ENCODE data around the gene AQR. TPM values are rescaled to one million over a fixed set of nuclear protein-coding genes. Genes with fewer than 3 reads are reported as not detected.
A peak's percentile ranks its signal among the peaks of the same experiment; 100 is the strongest.

The AQR gene
- total and polyA plus RNA-seq, 2 of the 13 experiments (the other 11 are each of a cell fraction or from before 2014, with no cell fraction given): 18.7 to 31.3 TPM

DNA sequence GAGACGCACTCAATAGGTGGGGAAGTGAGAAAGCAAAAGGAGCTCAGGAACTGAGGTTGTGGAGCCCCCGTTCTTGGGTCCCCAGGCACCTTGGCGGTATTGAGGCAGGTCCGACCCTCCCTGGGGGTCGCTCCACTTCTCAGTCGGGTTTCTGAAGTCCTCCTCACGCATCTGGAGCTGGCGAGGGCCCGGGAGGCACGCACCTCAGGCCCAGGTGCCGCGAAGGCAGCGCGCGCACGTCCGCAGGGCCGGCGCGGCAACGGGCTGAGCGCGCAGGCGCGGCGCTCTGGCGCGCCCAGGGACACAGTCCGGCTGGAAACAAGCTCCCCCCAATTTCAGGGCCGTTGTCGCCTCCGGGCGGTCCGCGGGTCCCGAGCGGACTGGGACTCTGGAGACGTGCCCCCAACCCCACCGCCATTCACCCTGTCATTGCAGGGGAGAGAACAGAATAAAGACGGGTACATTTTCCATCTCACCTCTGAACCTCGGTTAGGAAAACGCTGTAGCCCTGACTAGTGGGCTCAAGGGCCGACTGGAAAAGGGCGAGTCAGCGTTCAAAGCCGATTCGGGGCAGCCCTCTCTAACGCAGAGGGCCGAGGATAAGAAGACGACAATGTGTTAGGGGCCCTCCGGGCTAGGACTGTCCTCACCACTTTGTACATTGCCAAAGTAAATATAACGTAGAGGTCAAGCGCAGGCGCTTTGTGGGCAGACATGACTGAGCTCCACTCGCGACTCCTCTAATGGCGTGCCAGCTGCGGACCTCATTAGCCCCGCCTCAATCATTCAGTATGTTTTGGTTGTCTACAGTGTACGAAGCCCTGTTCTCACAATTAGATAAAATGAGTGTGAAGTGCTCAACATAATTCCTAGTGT is 18.7 kb upstream of the AQR start, which contains the start of gene ZNF770 (continued):
- TF ChIP-seq ZEB1 (IDR thresholded peaks at IDR 0.05; ENCODE audit: insufficient replicate concordance, low read depth) (peak; percentile 42), TCF12 (IDR thresholded peaks at IDR 0.05) (no peak), TCF12 (CRISPR knock-in tag; IDR thresholded peaks at IDR 0.05) (peak; percentile 91; the same call in 1 of the 2 replicates), HNF4G (IDR thresholded peaks at IDR 0.05; ENCODE audit: borderline replicate concordance, low read depth, low read length) (peak; percentile 54; the same call in 1 of the 2 replicates), HNF4G (CRISPR knock-in tag; IDR thresholded peaks at IDR 0.05; ENCODE audit: borderline replicate concordance, low read depth) (peak; percentile 58; the same call in 1 of the 2 replicates), MEIS2 (CRISPR knock-in tag; IDR thresholded peaks at IDR 0.05) (peak; percentile 65; the same call in 1 of the 2 replicates), MED8 (CRISPR knock-in tag; IDR thresholded peaks at IDR 0.05; ENCODE audit: insufficient replicate concordance) (peak; percentile 42), ZNF367 (CRISPR knock-in tag; IDR thresholded peaks at IDR 0.05; ENCODE audit: borderline replicate concordance) (peak; percentile 24; the same call in 1 of the 2 replicates), HMG20A (CRISPR knock-in tag; IDR thresholded peaks at IDR 0.05; ENCODE audit: borderline replicate concordance) (0 out of 2 replicates have a peak, but pooled peaks have one; percentile 10), ZNF329 (CRISPR knock-in tag; IDR thresholded peaks at IDR 0.05; ENCODE audit: low read depth) (peak; percentile 79), ZNF709 (CRISPR knock-in tag; IDR thresholded peaks at IDR 0.05) (peak; percentile 93; the same call in 1 of the 2 replicates), ZNF550 (CRISPR knock-in tag; IDR thresholded peaks at IDR 0.05; ENCODE audit: borderline replicate concordance) (no peak; the same call in 1 of the 2 replicates), IKZF1 (IDR thresholded peaks at IDR 0.05) (no peak), SIN3A (IDR thresholded peaks at IDR 0.05; ENCODE audit: borderline replicate concordance, low read depth, low read length) (peak; percentile 52; the same call in 1 of the 2 replicates), PCBP1 (IDR thresholded peaks at IDR 0.05; ENCODE audit: borderline replicate concordance, low read depth, low read length) (no peak), SIN3B (IDR thresholded peaks at IDR 0.05; ENCODE audit: low read length) (peak; percentile 82), ZNF644 (CRISPR knock-in tag; IDR thresholded peaks at IDR 0.05; ENCODE audit: low read depth) (peak; percentile 59)
- TF ChIP-seq, protein P1, sequence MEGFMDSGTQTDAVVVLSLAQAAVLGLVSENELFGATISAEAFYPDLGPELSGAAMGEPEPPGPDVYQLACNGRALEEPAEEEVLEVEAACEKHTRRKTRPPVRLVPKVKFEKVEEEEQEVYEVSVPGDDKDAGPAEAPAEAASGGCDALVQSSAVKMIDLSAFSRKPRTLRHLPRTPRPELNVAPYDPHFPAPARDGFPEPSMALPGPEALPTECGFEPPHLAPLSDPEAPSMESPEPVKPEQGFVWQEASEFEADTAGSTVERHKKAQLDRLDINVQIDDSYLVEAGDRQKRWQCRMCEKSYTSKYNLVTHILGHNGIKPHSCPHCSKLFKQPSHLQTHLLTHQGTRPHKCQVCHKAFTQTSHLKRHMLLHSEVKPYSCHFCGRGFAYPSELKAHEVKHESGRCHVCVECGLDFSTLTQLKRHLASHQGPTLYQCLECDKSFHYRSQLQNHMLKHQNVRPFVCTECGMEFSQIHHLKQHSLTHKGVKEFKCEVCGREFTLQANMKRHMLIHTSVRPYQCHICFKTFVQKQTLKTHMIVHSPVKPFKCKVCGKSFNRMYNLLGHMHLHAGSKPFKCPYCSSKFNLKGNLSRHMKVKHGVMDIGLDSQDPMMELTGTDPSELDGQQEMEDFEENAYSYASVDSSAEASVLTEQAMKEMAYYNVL (CRISPR knock-in tag; IDR thresholded peaks at IDR 0.05; ENCODE audit: borderline replicate concordance): 0 out of 2 replicates have a peak, but pooled peaks have one; percentile 43
- TF ChIP-seq, protein P2, sequence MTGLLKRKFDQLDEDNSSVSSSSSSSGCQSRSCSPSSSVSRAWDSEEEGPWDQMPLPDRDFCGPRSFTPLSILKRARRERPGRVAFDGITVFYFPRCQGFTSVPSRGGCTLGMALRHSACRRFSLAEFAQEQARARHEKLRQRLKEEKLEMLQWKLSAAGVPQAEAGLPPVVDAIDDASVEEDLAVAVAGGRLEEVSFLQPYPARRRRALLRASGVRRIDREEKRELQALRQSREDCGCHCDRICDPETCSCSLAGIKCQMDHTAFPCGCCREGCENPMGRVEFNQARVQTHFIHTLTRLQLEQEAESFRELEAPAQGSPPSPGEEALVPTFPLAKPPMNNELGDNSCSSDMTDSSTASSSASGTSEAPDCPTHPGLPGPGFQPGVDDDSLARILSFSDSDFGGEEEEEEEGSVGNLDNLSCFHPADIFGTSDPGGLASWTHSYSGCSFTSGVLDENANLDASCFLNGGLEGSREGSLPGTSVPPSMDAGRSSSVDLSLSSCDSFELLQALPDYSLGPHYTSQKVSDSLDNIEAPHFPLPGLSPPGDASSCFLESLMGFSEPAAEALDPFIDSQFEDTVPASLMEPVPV (CRISPR knock-in tag; IDR thresholded peaks at IDR 0.05): peak; percentile 63; the same call in 1 of the 2 replicates
- TF ChIP-seq, protein P3, sequence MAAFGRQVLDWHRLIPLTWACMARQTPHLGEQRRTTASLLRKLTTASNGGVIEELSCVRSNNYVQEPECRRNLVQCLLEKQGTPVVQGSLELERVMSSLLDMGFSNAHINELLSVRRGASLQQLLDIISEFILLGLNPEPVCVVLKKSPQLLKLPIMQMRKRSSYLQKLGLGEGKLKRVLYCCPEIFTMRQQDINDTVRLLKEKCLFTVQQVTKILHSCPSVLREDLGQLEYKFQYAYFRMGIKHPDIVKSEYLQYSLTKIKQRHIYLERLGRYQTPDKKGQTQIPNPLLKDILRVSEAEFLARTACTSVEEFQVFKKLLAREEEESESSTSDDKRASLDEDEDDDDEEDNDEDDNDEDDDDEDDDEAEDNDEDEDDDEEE (CRISPR knock-in tag; IDR thresholded peaks at IDR 0.05): peak; percentile 61; the same call in 1 of the 2 replicates
- TF ChIP-seq, protein P4, sequence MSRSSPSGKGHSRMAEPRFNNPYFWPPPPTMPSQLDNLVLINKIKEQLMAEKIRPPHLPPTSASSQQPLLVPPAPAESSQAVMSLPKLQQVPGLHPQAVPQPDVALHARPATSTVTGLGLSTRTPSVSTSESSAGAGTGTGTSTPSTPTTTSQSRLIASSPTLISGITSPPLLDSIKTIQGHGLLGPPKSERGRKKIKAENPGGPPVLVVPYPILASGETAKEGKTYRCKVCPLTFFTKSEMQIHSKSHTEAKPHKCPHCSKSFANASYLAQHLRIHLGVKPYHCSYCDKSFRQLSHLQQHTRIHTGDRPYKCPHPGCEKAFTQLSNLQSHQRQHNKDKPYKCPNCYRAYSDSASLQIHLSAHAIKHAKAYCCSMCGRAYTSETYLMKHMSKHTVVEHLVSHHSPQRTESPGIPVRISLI (CRISPR knock-in tag; IDR thresholded peaks at IDR 0.05; ENCODE audit: borderline replicate concordance): no peak
